ENCODE measurements around the gene MPDU1. TPM values are rescaled to one million over a fixed set of nuclear protein-coding genes. Genes with fewer than 3 reads are reported as not detected.

MPDU1 gene
- total and polyA plus RNA-seq, 2 of the 13 experiments (the other 11 are each of a cell fraction or from before 2014, with no cell fraction given), result 112 to 167 TPM

DNA sequence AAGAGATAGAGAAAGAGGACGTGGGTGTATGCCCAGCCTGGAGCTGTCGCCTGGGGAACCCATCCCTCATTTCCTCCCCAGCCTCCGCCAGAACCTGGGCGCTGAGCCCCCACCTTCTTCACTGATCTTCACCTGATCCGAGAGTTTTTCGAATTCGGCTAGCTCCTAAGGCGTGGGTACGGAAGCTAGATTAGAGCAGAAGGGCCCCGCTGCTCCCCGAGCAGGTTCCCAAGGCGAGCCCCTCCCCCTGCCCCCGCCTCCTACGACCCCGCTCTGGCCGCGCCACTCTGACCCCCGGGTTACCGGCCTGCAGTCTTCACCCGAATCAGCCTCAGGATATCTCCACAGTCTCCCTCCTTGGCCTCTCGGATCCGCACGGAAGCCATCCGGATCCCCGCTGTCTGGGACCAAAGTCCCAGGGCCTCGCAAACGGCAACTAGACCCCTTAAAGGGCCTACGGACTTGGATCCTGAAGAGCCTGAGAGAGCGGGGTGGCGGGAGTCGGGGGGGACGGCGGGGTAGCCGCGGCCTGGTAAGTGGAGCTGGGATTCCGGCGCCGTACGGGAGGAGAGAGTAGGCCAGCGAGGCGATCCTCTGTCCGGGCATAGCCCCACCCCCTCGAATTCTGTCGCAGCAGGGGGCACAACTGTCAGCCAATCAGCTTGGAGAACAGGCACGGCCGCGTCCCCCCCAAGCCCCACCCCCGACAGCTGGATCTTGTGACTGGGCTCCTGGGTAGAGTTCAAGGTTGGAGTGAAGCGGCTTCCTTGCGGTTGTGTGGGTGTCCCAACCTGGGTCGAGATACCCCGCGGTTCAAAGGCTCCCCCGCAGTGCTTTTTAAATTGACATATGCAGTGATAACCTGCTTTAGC, 43.8 kb downstream of the MPDU1 start, which contains the start of gene SAT2 (continued):
- TF ChIP-seq REST (IDR thresholded peaks at IDR 0.05; ENCODE audit: borderline replicate concordance in 1 of 2, low read depth in 1 of 2, low read length in 2 of 2) (peak in 1 of 2 experiments; percentile 33; a peak in 1 of 4 replicates), MTERF4 (CRISPR knock-in tag; IDR thresholded peaks at IDR 0.05) (peak; percentile 72; the same call in 1 of the 2 replicates), FIP1L1 (IDR thresholded peaks at IDR 0.05; ENCODE audit: borderline replicate concordance, insufficient read depth, low read depth, low read length) (no peak), NAIF1 (CRISPR knock-in tag; IDR thresholded peaks at IDR 0.05; ENCODE audit: borderline replicate concordance) (no peak; the same call in 1 of the 2 replicates), SIX1 (CRISPR knock-in tag; IDR thresholded peaks at IDR 0.05; ENCODE audit: borderline replicate concordance) (no peak), HHEX (CRISPR knock-in tag; IDR thresholded peaks at IDR 0.05) (no peak), KMT2A (CRISPR knock-in tag; IDR thresholded peaks at IDR 0.05) (0 out of 2 replicates have a peak, but pooled peaks have one; percentile 62), SOX13 (IDR thresholded peaks at IDR 0.05) (no peak), SOX13 (CRISPR knock-in tag; conservative IDR thresholded peaks at IDR 0.05 in 1 of 2, IDR thresholded peaks at IDR 0.05 in 1 of 2) (peak in 1 of 2 experiments; percentile 27; a peak in 1 of 4 replicates), BCL3 (CRISPR knock-in tag; IDR thresholded peaks at IDR 0.05) (no peak), MXD1 (CRISPR knock-in tag; IDR thresholded peaks at IDR 0.05) (peak; percentile 53; the same call in 1 of the 2 replicates)
- TF ChIP-seq, protein P1, sequence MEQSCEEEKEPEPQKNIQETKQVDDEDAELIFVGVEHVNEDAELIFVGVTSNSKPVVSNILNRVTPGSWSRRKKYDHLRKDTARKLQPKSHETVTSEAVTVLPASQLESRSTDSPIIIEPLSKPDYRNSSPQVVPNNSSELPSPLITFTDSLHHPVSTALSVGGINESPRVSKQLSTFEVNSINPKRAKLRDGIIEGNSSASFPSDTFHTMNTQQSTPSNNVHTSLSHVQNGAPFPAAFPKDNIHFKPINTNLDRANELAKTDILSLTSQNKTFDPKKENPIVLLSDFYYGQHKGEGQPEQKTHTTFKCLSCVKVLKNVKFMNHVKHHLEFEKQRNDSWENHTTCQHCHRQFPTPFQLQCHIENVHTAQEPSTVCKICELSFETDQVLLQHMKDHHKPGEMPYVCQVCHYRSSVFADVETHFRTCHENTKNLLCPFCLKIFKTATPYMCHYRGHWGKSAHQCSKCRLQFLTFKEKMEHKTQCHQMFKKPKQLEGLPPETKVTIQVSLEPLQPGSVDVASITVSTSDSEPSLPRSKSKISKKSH (CRISPR knock-in tag; IDR thresholded peaks at IDR 0.05; ENCODE audit: borderline replicate concordance), result no peak
- TF ChIP-seq, protein P2, sequence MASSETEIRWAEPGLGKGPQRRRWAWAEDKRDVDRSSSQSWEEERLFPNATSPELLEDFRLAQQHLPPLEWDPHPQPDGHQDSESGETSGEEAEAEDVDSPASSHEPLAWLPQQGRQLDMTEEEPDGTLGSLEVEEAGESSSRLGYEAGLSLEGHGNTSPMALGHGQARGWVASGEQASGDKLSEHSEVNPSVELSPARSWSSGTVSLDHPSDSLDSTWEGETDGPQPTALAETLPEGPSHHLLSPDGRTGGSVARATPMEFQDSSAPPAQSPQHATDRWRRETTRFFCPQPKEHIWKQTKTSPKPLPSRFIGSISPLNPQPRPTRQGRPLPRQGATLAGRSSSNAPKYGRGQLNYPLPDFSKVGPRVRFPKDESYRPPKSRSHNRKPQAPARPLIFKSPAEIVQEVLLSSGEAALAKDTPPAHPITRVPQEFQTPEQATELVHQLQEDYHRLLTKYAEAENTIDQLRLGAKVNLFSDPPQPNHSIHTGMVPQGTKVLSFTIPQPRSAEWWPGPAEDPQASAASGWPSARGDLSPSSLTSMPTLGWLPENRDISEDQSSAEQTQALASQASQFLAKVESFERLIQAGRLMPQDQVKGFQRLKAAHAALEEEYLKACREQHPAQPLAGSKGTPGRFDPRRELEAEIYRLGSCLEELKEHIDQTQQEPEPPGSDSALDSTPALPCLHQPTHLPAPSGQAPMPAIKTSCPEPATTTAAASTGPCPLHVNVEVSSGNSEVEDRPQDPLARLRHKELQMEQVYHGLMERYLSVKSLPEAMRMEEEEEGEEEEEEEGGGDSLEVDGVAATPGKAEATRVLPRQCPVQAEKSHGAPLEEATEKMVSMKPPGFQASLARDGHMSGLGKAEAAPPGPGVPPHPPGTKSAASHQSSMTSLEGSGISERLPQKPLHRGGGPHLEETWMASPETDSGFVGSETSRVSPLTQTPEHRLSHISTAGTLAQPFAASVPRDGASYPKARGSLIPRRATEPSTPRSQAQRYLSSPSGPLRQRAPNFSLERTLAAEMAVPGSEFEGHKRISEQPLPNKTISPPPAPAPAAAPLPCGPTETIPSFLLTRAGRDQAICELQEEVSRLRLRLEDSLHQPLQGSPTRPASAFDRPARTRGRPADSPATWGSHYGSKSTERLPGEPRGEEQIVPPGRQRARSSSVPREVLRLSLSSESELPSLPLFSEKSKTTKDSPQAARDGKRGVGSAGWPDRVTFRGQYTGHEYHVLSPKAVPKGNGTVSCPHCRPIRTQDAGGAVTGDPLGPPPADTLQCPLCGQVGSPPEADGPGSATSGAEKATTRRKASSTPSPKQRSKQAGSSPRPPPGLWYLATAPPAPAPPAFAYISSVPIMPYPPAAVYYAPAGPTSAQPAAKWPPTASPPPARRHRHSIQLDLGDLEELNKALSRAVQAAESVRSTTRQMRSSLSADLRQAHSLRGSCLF (CRISPR knock-in tag; IDR thresholded peaks at IDR 0.05; ENCODE audit: borderline replicate concordance), result no peak

Measured in HepG2 (cell line).